IPS-15b (cell line): ENCODE results near the gene CNN1.

Experiments used
- H3K27me3 ChIP-seq: one replicate; pipeline ENCODE4 v1.6.1; 2013; ENCODE audit warnings: low read length; ENCODE audit not compliant: control insufficient read depth, insufficient read depth
- H3K36me3 ChIP-seq: one replicate; pipeline ENCODE4 v1.6.1; 2013; ENCODE audit warnings: low read length; ENCODE audit not compliant: control insufficient read depth, insufficient read depth
- H3K4me1 ChIP-seq: one replicate; pipeline ENCODE4 v1.6.1; 2013; ENCODE audit warnings: mild to moderate bottlenecking, low read length; ENCODE audit not compliant: control insufficient read depth, insufficient read depth
- H3K4me3 ChIP-seq: one replicate; pipeline ENCODE4 v1.5.1; 2013; ENCODE audit warnings: low read depth, low read length
- H3K9ac ChIP-seq: one replicate; pipeline ENCODE4 v1.6.1; 2013; ENCODE audit warnings: low read depth, mild to moderate bottlenecking, low read length
- H3K9me3 ChIP-seq: one replicate; pipeline ENCODE4 v1.6.1; 2013; ENCODE audit warnings: mild to moderate bottlenecking, low read length; ENCODE audit not compliant: control insufficient read depth, insufficient read depth

Gene CNN1

GRCh38 chr19:11506101-11506555 is 32.5 kb upstream of the CNN1 start:
- Histone ChIP-seq H3K9me3 (no peaks in the 10 kb centered on the region), H3K27me3 (no peaks in the 10 kb centered on the region), H3K4me3 (peak overlapping the region; percentile 66), H3K4me1 (no peaks in the 10 kb centered on the region), H3K9ac (peak overlapping the region; percentile 79), H3K36me3 (peaks cover 3% of the 10 kb centered on the region)

GRCh38 chr19:11506967-11507366 is 31.7 kb upstream of the CNN1 start:
- H3K9me3 ChIP-seq: no peaks in the 10 kb centered on the region
- H3K4me3 ChIP-seq: no peak overlapping the region
- peaks cover 3% of the 10 kb centered on the region for H3K36me3 ChIP-seq
- no peak overlapping the region for H3K9ac ChIP-seq
- H3K27me3 ChIP-seq: no peaks in the 10 kb centered on the region
- no peaks in the 10 kb centered on the region for H3K4me1 ChIP-seq

- H3K27me3 ChIP-seq: no peaks in the 10 kb centered on the region
- no peak overlapping the region for H3K4me3 ChIP-seq
- H3K9me3 ChIP-seq: no peaks in the 10 kb centered on the region
- peaks cover 3% of the 10 kb centered on the region for H3K36me3 ChIP-seq
- no peak overlapping the region for H3K9ac ChIP-seq
- no peaks in the 10 kb centered on the region for H3K4me1 ChIP-seq
These were observed 31.1 kb upstream of the CNN1 start for GRCh38 chr19:11507370-11508078.

- Histone ChIP-seq H3K36me3 (peaks cover 8% of the 10 kb centered on the region), H3K4me3 (no peak overlapping the region), H3K9ac (no peak overlapping the region), H3K9me3 (no peaks in the 10 kb centered on the region), H3K4me1 (no peaks in the 10 kb centered on the region), H3K27me3 (no peaks in the 10 kb centered on the region)
These were observed 28.2 kb upstream of the CNN1 start for GRCh38 chr19:11510444-11510843.

- peaks cover 5% of the 10 kb centered on the region for H3K36me3 ChIP-seq
These were observed 24.7 kb upstream of the CNN1 start for GRCh38 chr19:11513946-11514345.

GRCh38 chr19:11519138-11519537 is 19.5 kb upstream of the CNN1 start:
- H3K36me3 ChIP-seq: peaks cover 5% of the 10 kb centered on the region
- H3K4me1 ChIP-seq: no peaks in the 10 kb centered on the region
- no peaks in the 10 kb centered on the region for H3K27me3 ChIP-seq
- no peak overlapping the region for H3K9ac ChIP-seq
- no peak overlapping the region for H3K4me3 ChIP-seq
- no peaks in the 10 kb centered on the region for H3K9me3 ChIP-seq

More at GRCh38 chr19:11513946-11514345, 24.7 kb upstream of the CNN1 start:
- no peak overlapping the region for H3K4me3 ChIP-seq
- no peak overlapping the region for H3K9ac ChIP-seq
- H3K9me3 ChIP-seq: no peaks in the 10 kb centered on the region
- no peaks in the 10 kb centered on the region for H3K4me1 ChIP-seq
- H3K27me3 ChIP-seq: no peaks in the 10 kb centered on the region

GRCh38 chr19:11528551-11529341 is 9.9 kb upstream of the CNN1 start, which contains the start of gene ECSIT:
Gene ECSIT (minus strand): TSS chr19:11529134. CDS start chr19:11519170, 9,964 bp downstream.
- no peaks in the 10 kb centered on the region for H3K9me3 ChIP-seq
- no peaks in the 10 kb centered on the region for H3K27me3 ChIP-seq
- H3K9ac ChIP-seq: peak within 1 kb of the TSS; percentile 84
- no peaks in the 10 kb centered on the region for H3K4me1 ChIP-seq
- H3K4me3 ChIP-seq: peak within 1 kb of the TSS; percentile 75
- no peaks in the 10 kb centered on the region for H3K36me3 ChIP-seq

- peaks cover under 1% of the 10 kb centered on the region for H3K4me1 ChIP-seq
- no peaks in the 10 kb centered on the region for H3K36me3 ChIP-seq
- H3K9me3 ChIP-seq: no peaks in the 10 kb centered on the region
- H3K4me3 ChIP-seq: no peak overlapping the region
- H3K27me3 ChIP-seq: no peaks in the 10 kb centered on the region
- no peak overlapping the region for H3K9ac ChIP-seq
These were observed 8.2 kb upstream of the CNN1 start for GRCh38 chr19:11530432-11530831.

- no peaks in the 10 kb centered on the region for H3K9me3 ChIP-seq
- H3K36me3 ChIP-seq: no peaks in the 10 kb centered on the region
- H3K4me1 ChIP-seq: peaks cover 6% of the 10 kb centered on the region
- no peak overlapping the region for H3K4me3 ChIP-seq
- H3K9ac ChIP-seq: no peak overlapping the region
- no peaks in the 10 kb centered on the region for H3K27me3 ChIP-seq
These were observed 4.1 kb upstream of the CNN1 start for GRCh38 chr19:11534538-11534937.

GRCh38 chr19:11534948-11535347 is 3.7 kb upstream of the CNN1 start:
- H3K36me3 ChIP-seq: no peaks in the 10 kb centered on the region
- H3K27me3 ChIP-seq: no peaks in the 10 kb centered on the region
- H3K4me3 ChIP-seq: no peak overlapping the region
- no peak overlapping the region for H3K9ac ChIP-seq
- H3K9me3 ChIP-seq: no peaks in the 10 kb centered on the region
- peaks cover 6% of the 10 kb centered on the region for H3K4me1 ChIP-seq

GRCh38 chr19:11535792-11536595 is 2.7 kb upstream of the CNN1 start:
- Histone ChIP-seq H3K4me1 (peaks cover 6% of the 10 kb centered on the region), H3K27me3 (no peaks in the 10 kb centered on the region), H3K9ac (peak overlapping the region; percentile 4), H3K36me3 (no peaks in the 10 kb centered on the region), H3K9me3 (no peaks in the 10 kb centered on the region), H3K4me3 (peak overlapping the region; percentile 39)
